HG03354 (cell line): Measurements from ENCODE around the gene GRK5.

Source experiments
- ATAC-seq: cut with Tn5 transposase; IDR thresholded peaks from one replicate; pipeline ENCODE4 v1.9.1; 2021; ENCODE audit warnings: mild to moderate bottlenecking; ENCODE audit not compliant: unreplicated experiment, poor library complexity, severe bottlenecking

Gene GRK5

GRCh38 chr10:119500123-119500795, 292.9 kb downstream of the GRK5 start:
- ATAC-seq = no peak

GRCh38 chr10:119500821-119501220, 293.4 kb downstream of the GRK5 start:
- ATAC-seq = no peak

- peak; percentile 5 for ATAC-seq
Measured at GRCh38 chr10:119501690-119502089, 294.3 kb downstream of the GRK5 start.

GRCh38 chr10:119502209-119502608, 294.8 kb downstream of the GRK5 start:
- ATAC-seq = peak; percentile 69

GRCh38 chr10:119502618-119503155, 295.3 kb downstream of the GRK5 start:
- peak; percentile 12 for ATAC-seq

- no peak for ATAC-seq
Measured at GRCh38 chr10:119503821-119504220, 296.4 kb downstream of the GRK5 start.

GRCh38 chr10:119504651-119505050, 297.3 kb downstream of the GRK5 start:
- ATAC-seq = no peak

GRCh38 chr10:119505131-119505551, 297.8 kb downstream of the GRK5 start:
- no peak for ATAC-seq
